ENCODE data around the gene CAB39. TPM values are rescaled to one million over a fixed set of nuclear protein-coding genes. Genes with fewer than 3 reads are reported as not detected.

CAB39 gene
- total RNA-seq, 4 donors from 2014 or later = 47.6 to 80.3 (median 71.8) TPM

GRCh38 chr2:230672836-230673235, 39.8 kb upstream of the CAB39 start:
- Histone ChIP-seq H3K27me3 (no peaks in the 10 kb centered on the region), H3K4me3 (no peak overlapping the region), H3K4me1 (peaks cover 0 to 15% (median 9%) of the 10 kb centered on the region in 3 donors), H3K36me3 (no peaks in the 10 kb centered on the region), H3K27ac (no peak overlapping the region), H3K9me3 (peaks cover 0 to under 1% (median 0%) of the 10 kb centered on the region in 3 donors)
- DNase-seq = no peak
- intact Hi-C loops (cut with DNase I) = no loop called here
- 87 to 91% methylated on average over 12 of the region's 12 CpGs for WGBS, 2 donors
- TF ChIP-seq CTCF (IDR thresholded peaks at IDR 0.05) (no peak), POLR2A (IDR thresholded peaks at IDR 0.05) (no peak)

GRCh38 chr2:230674401-230674800, 38.2 kb upstream of the CAB39 start:
- Histone ChIP-seq H3K27me3 (no peaks in the 10 kb centered on the region), H3K9me3 (peaks cover 0 to 5% (median 0%) of the 10 kb centered on the region in 3 donors), H3K4me1 (no peaks in the 10 kb centered on the region), H3K36me3 (no peaks in the 10 kb centered on the region), H3K27ac (no peak overlapping the region), H3K4me3 (no peak overlapping the region)
- WGBS, 2 donors = 92% methylated on average over 2 of the region's 2 CpGs; no CpG with 5 or more reads in 1 of the 2 donors
- TF ChIP-seq CTCF (IDR thresholded peaks at IDR 0.05) = no peak
- no peak for TF ChIP-seq POLR2A (IDR thresholded peaks at IDR 0.05)
- intact Hi-C loops (cut with DNase I) = no loop called here
- no peak for DNase-seq

- H3K4me1 ChIP-seq = no peaks in the 10 kb centered on the region
- WGBS, 2 donors = 73 to 75% methylated on average over 3 of the region's 5 CpGs
- H3K4me3 ChIP-seq = no peak overlapping the region
- no peaks in the 10 kb centered on the region for H3K36me3 ChIP-seq
- TF ChIP-seq POLR2A (IDR thresholded peaks at IDR 0.05) = no peak
- TF ChIP-seq CTCF (IDR thresholded peaks at IDR 0.05) = no peak
- H3K27ac ChIP-seq = no peak overlapping the region
- DNase-seq = no peak
- H3K27me3 ChIP-seq = no peaks in the 10 kb centered on the region
- intact Hi-C loops (cut with DNase I) = no loop called here
- H3K9me3 ChIP-seq = peaks cover 0 to 5% (median 0%) of the 10 kb centered on the region in 3 donors
These were observed 37.5 kb upstream of the CAB39 start for GRCh38 chr2:230674966-230675672.

GRCh38 chr2:230676546-230676945, 36.1 kb upstream of the CAB39 start:
- 80 to 82% methylated on average over 3 to 4 of the region's 4 CpGs for WGBS, 2 donors
- no peaks in the 10 kb centered on the region for H3K27me3 ChIP-seq
- no peak overlapping the region for H3K27ac ChIP-seq
- no peak for TF ChIP-seq CTCF (IDR thresholded peaks at IDR 0.05)
- TF ChIP-seq POLR2A (IDR thresholded peaks at IDR 0.05) = no peak
- no peak overlapping the region for H3K4me3 ChIP-seq
- H3K4me1 ChIP-seq = no peaks in the 10 kb centered on the region
- intact Hi-C loops (cut with DNase I) = no loop called here
- DNase-seq = no peak
- peaks cover 0 to 5% (median 0%) of the 10 kb centered on the region in 3 donors for H3K9me3 ChIP-seq
- H3K36me3 ChIP-seq = no peaks in the 10 kb centered on the region

- Histone ChIP-seq H3K4me1 (no peaks in the 10 kb centered on the region), H3K4me3 (no peak overlapping the region), H3K27ac (no peak overlapping the region), H3K27me3 (no peaks in the 10 kb centered on the region), H3K36me3 (no peaks in the 10 kb centered on the region), H3K9me3 (peaks cover 0 to 5% (median 0%) of the 10 kb centered on the region in 3 donors)
- no peak for DNase-seq
- WGBS, 2 donors = 85 to 100% methylated on average over 1 to 4 of the region's 5 CpGs
- TF ChIP-seq POLR2A (IDR thresholded peaks at IDR 0.05) (no peak), CTCF (IDR thresholded peaks at IDR 0.05) (no peak)
- intact Hi-C loops (cut with DNase I) = no loop called here
These were observed 35.3 kb upstream of the CAB39 start for GRCh38 chr2:230677201-230677946.
